Ishikawa (cell line): ENCODE measurements around the gene NAV1.

Experiments used
- EGR1 ChIP-seq: IDR thresholded peaks from 2 replicates; pipeline ENCODE4 v1.6.1; 2012
- EP300 ChIP-seq: IDR thresholded peaks from 2 replicates; pipeline ENCODE4 v1.6.1; 2012; ENCODE audit warnings: borderline replicate concordance
- FOXM1 ChIP-seq: IDR thresholded peaks from 2 replicates; pipeline ENCODE4 v1.6.1; 2012; ENCODE audit warnings: low read depth, borderline replicate concordance
- TAF1 ChIP-seq: IDR thresholded peaks from 2 replicates; pipeline ENCODE4 v1.6.1; 2012; ENCODE audit warnings: low read depth, mild to moderate bottlenecking
- TEAD4 ChIP-seq: IDR thresholded peaks from 2 replicates; pipeline ENCODE4 v1.6.1; 2012
- ZBTB7A ChIP-seq: IDR thresholded peaks from 2 replicates; pipeline ENCODE4 v1.6.1; 2012; ENCODE audit warnings: low read depth

DNA sequence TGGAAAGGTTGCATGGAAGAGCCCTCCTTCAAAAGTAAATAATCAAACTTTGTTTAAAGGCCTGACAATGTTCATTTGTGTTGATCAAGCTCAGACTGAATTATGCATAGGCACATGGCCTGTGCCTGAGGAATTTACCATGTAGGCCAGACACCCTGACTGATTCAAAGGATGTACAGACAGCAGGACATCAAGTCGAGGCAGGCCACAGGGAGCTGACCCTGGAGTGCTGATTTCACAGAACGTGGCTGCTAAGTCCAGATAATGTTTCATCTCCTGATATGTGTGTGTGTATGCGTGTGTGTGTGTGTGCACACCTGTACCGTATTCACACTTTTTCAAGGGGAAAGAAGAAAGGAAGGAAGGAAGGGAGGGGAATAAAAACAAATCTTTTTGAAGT lies 34.1 kb downstream of the NAV1 start:
- TF ChIP-seq EP300 (no peak), TAF1 (no peak), FOXM1 (no peak), TEAD4 (no peak), ZBTB7A (no peak), EGR1 (no peak)
